MM.1S (cell line): Measurements from ENCODE around the gene MAPKAP1.

Experiments
- DNase-seq: peaks from one replicate; pipeline ENCODE4 v3.0.0-alpha.2; 2015
- H2AFZ ChIP-seq: fragments of 300-600 bp; sonication (generic); 2 replicates; pipeline ENCODE4 v1.6.0; 2016; ENCODE audit warnings: antibody characterized with exemption, low read length
- H3F3A ChIP-seq: fragments of 300-600 bp; sonication (generic); 2 replicates; pipeline ENCODE4 v1.6.1; 2016; ENCODE audit warnings: mild to moderate bottlenecking, antibody characterized with exemption, low read length, moderate library complexity, mixed read lengths; ENCODE audit not compliant: insufficient read depth
- H3K27ac ChIP-seq: fragments of 300-600 bp; sonication (generic); 2 replicates; pipeline ENCODE4 v1.5.1; 2016; ENCODE audit warnings: mild to moderate bottlenecking, low read length
- H3K27me3 ChIP-seq: fragments of 300-600 bp; sonication (generic); replicated peaks from 2 replicates; pipeline ENCODE4 v1.6.0; 2016; ENCODE audit warnings: low read length; ENCODE audit not compliant: insufficient read depth
- H3K36me3 ChIP-seq: fragments of 300-600 bp; sonication (generic); replicated peaks from 2 replicates; pipeline ENCODE4 v1.6.1; 2016; ENCODE audit warnings: mild to moderate bottlenecking, low read length, mixed read lengths; ENCODE audit not compliant: insufficient read depth
- H3K4me1 ChIP-seq: fragments of 300-600 bp; sonication (generic); 2 replicates; pipeline ENCODE4 v1.6.1; 2016; ENCODE audit warnings: low read length, mixed read lengths
- H3K4me2 ChIP-seq: fragments of 300-600 bp; sonication (generic); 2 replicates; pipeline ENCODE4 v1.6.0; 2016; ENCODE audit warnings: low read depth, low read length
- H3K4me3 ChIP-seq: fragments of 300-600 bp; sonication (generic); 2 replicates; pipeline ENCODE4 v1.5.1; 2016; ENCODE audit warnings: low read length, mixed read lengths
- H3K79me2 ChIP-seq: fragments of 300-600 bp; sonication (generic); 2 replicates; pipeline ENCODE4 v1.6.1; 2016; ENCODE audit warnings: mixed run types, low read length, mixed read lengths
- H3K9ac ChIP-seq: fragments of 300-600 bp; sonication (generic); 2 replicates; pipeline ENCODE4 v1.6.1; 2016; ENCODE audit warnings: low read length, mixed read lengths
- H3K9me2 ChIP-seq: fragments of 300-600 bp; sonication (generic); replicated peaks from 2 replicates; pipeline ENCODE4 v1.6.1; 2016; ENCODE audit warnings: mild to moderate bottlenecking, low read length, mixed read lengths; ENCODE audit not compliant: insufficient read depth
- H3K9me3 ChIP-seq: fragments of 300-600 bp; sonication (generic); replicated peaks from 2 replicates; pipeline ENCODE4 v1.6.1; 2016; ENCODE audit warnings: mild to moderate bottlenecking, low read length, mixed read lengths; ENCODE audit not compliant: insufficient read depth
- H4K20me1 ChIP-seq: fragments of 300-600 bp; sonication (generic); 2 replicates; pipeline ENCODE4 v1.6.1; 2016; ENCODE audit warnings: mild to moderate bottlenecking, low read length, moderate library complexity, mixed read lengths; ENCODE audit not compliant: insufficient read depth
- CTCF ChIP-seq: fragments of 300-600 bp; sonication (generic); IDR thresholded peaks from 2 replicates; pipeline ENCODE4 v1.5.1; 2016; ENCODE audit warnings: antibody characterized with exemption, low read length, mixed read lengths
- EZH2 ChIP-seq: fragments of 300-600 bp; sonication (generic); optimal IDR thresholded peaks from 2 replicates; pipeline ENCODE3; 2017; ENCODE audit warnings: low read depth, mild to moderate bottlenecking, antibody characterized with exemption, low read length, mixed read lengths
- EZH2phosphoT487 ChIP-seq: fragments of 300-600 bp; sonication (generic); IDR thresholded peaks from 2 replicates; pipeline ENCODE4 v1.6.1; 2018; ENCODE audit warnings: antibody characterized with exemption, low read length

MAPKAP1 gene

GRCh38 chr9:125587819-125588460 is 119.1 kb downstream of the MAPKAP1 start:
- Histone ChIP-seq H3K27me3 (no peaks in the 10 kb centered on the region), H3K9me3 (no peaks in the 10 kb centered on the region), H3K27ac (no peak overlapping the region), H3K79me2 (peaks cover 18% of the 10 kb centered on the region), H3K4me3 (no peak overlapping the region), H3K4me2 (no peak overlapping the region), H3F3A (no peaks in the 10 kb centered on the region), H3K9ac (no peak overlapping the region), H3K9me2 (no peaks in the 10 kb centered on the region), H2AFZ (no peak overlapping the region), H4K20me1 (no peaks in the 10 kb centered on the region; the same call in 1 of the 2 replicates), H3K4me1 (no peaks in the 10 kb centered on the region), H3K36me3 (no peaks in the 10 kb centered on the region)
- no peak for DNase-seq
- TF ChIP-seq CTCF (no peak), EZH2phosphoT487 (no peak), EZH2 (no peak)

- no peak for DNase-seq
- Histone ChIP-seq H3K4me2 (no peak overlapping the region), H3K9me3 (no peaks in the 10 kb centered on the region), H3K36me3 (no peaks in the 10 kb centered on the region), H3F3A (no peaks in the 10 kb centered on the region; the same call in 1 of the 2 replicates), H3K79me2 (peaks cover 14% of the 10 kb centered on the region), H3K4me3 (no peak overlapping the region), H3K27me3 (no peaks in the 10 kb centered on the region), H4K20me1 (no peaks in the 10 kb centered on the region; the same call in 1 of the 2 replicates), H3K9ac (no peak overlapping the region), H2AFZ (no peak overlapping the region), H3K9me2 (no peaks in the 10 kb centered on the region), H3K4me1 (no peaks in the 10 kb centered on the region), H3K27ac (no peak overlapping the region)
- TF ChIP-seq CTCF (no peak), EZH2phosphoT487 (no peak), EZH2 (no peak)
Observed at GRCh38 chr9:125586172-125586511, 120.9 kb downstream of the MAPKAP1 start.

- H3K4me3 ChIP-seq, result no peak overlapping the region
Observed at GRCh38 chr9:125585503-125586171, 121.4 kb downstream of the MAPKAP1 start.

More at GRCh38 chr9:125585503-125586171, 121.4 kb downstream of the MAPKAP1 start:
- DNase-seq, result no peak
- Histone ChIP-seq H3K4me1 (no peaks in the 10 kb centered on the region), H3K36me3 (no peaks in the 10 kb centered on the region), H3K79me2 (peaks cover 11% of the 10 kb centered on the region; the same call in 1 of the 2 replicates), H3K9ac (no peak overlapping the region), H3F3A (no peaks in the 10 kb centered on the region; the same call in 1 of the 2 replicates), H3K27me3 (no peaks in the 10 kb centered on the region), H3K9me2 (no peaks in the 10 kb centered on the region), H3K4me2 (no peak overlapping the region), H4K20me1 (no peaks in the 10 kb centered on the region; the same call in 1 of the 2 replicates), H3K9me3 (no peaks in the 10 kb centered on the region), H3K27ac (no peak overlapping the region), H2AFZ (no peak overlapping the region)
- TF ChIP-seq EZH2, result no peak
